ENCODE results near the gene CASTOR2.
"Not testable (repeated sequence)": the region's sequence is repeated elsewhere in the genome, so short reads cannot be mapped to it uniquely, and the experiment has no call there.

The CASTOR2 gene

GRCh38 chr7:74964511-74965119, at the start of gene CASTOR2:
Gene CASTOR2 (plus strand): TSS chr7:74964705. CDS start chr7:74964986, 281 bp downstream.
- H3K4me1 ChIP-seq (ENCODE audit: control insufficient read depth, insufficient read depth, low read length); H3K36me3 ChIP-seq (ENCODE audit: control insufficient read depth, insufficient read depth, low read length); H3K9ac ChIP-seq (ENCODE audit: low read length); H3K4me3 ChIP-seq (ENCODE audit: low read length); H3K9me3 ChIP-seq (ENCODE audit: control insufficient read depth, low read length); H3K27me3 ChIP-seq (ENCODE audit: control insufficient read depth, insufficient read depth, low read length): not testable (repeated sequence)

DNA sequence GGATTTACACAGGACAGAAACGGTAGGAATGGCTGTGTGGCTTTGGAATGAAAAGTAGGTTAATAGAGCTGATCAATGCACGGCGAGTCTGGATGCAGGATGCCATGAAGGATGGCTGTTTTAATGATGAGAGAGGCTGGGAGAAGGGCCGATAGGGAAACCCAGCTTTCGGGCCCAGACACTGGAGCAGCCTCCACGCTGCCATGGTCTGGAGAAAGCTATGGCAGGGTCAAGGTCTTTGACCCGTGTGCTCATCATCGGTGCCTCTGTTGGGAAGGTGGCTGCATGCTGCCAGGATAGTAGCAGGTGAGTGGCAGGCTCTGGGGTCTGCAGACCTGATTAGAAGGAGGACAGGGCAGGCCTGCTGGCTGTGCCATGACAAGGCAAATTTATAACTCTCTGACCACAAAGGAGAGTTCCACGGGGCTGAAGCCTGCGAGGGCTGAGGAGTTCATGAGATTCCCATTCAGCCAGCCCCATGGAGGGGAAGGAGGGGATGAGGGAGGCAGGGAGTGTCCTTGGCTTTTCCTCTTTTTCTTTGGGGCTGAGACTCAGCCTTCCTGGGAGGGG, 42.1 kb upstream of the CASTOR2 start:
- not testable (repeated sequence) for H3K36me3 ChIP-seq (ENCODE audit: control insufficient read depth, insufficient read depth, low read length); H3K27me3 ChIP-seq (ENCODE audit: control insufficient read depth, insufficient read depth, low read length); H3K4me1 ChIP-seq (ENCODE audit: control insufficient read depth, insufficient read depth, low read length); H3K9ac ChIP-seq (ENCODE audit: low read length); H3K9me3 ChIP-seq (ENCODE audit: control insufficient read depth, low read length); H3K4me3 ChIP-seq (ENCODE audit: low read length)

- not testable (repeated sequence) for H3K36me3 ChIP-seq (ENCODE audit: control insufficient read depth, insufficient read depth, low read length); H3K4me3 ChIP-seq (ENCODE audit: low read length); H3K27me3 ChIP-seq (ENCODE audit: control insufficient read depth, insufficient read depth, low read length); H3K4me1 ChIP-seq (ENCODE audit: control insufficient read depth, insufficient read depth, low read length); H3K9me3 ChIP-seq (ENCODE audit: control insufficient read depth, low read length); H3K9ac ChIP-seq (ENCODE audit: low read length)
These were observed 40.9 kb upstream of the CASTOR2 start for GRCh38 chr7:74923644-74924043.

DNA sequence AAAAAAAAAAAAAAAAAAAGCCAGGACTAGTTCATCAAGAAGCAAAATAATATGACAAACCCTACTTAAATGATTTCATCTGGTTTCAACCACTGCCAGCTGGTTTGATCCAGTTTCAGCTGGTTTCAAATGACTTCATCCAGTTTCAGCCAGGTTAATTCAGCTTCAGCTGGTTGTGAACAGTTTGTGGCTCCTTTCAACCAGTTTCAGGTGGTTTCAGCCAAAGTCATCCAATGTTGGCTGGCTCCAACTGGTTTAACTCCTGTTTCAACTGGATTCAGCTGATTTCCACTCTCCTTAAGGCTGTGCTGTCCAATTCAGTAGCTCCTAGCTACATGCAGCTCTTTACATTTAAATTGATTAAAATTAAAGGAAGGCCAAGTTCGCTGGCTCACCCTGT, 37.5 kb upstream of the CASTOR2 start:
- not testable (repeated sequence) for H3K9me3 ChIP-seq (ENCODE audit: control insufficient read depth, low read length); H3K9ac ChIP-seq (ENCODE audit: low read length); H3K27me3 ChIP-seq (ENCODE audit: control insufficient read depth, insufficient read depth, low read length); H3K36me3 ChIP-seq (ENCODE audit: control insufficient read depth, insufficient read depth, low read length); H3K4me1 ChIP-seq (ENCODE audit: control insufficient read depth, insufficient read depth, low read length); H3K4me3 ChIP-seq (ENCODE audit: low read length)

- H3K4me1 ChIP-seq (ENCODE audit: control insufficient read depth, insufficient read depth, low read length); H3K4me3 ChIP-seq (ENCODE audit: low read length); H3K36me3 ChIP-seq (ENCODE audit: control insufficient read depth, insufficient read depth, low read length); H3K27me3 ChIP-seq (ENCODE audit: control insufficient read depth, insufficient read depth, low read length); H3K9me3 ChIP-seq (ENCODE audit: control insufficient read depth, low read length); H3K9ac ChIP-seq (ENCODE audit: low read length): not testable (repeated sequence)
These were observed 32.8 kb upstream of the CASTOR2 start for GRCh38 chr7:74931563-74932328.

- H3K36me3 ChIP-seq (ENCODE audit: control insufficient read depth, insufficient read depth, low read length); H3K4me1 ChIP-seq (ENCODE audit: control insufficient read depth, insufficient read depth, low read length); H3K27me3 ChIP-seq (ENCODE audit: control insufficient read depth, insufficient read depth, low read length); H3K9me3 ChIP-seq (ENCODE audit: control insufficient read depth, low read length); H3K4me3 ChIP-seq (ENCODE audit: low read length); H3K9ac ChIP-seq (ENCODE audit: low read length): not testable (repeated sequence)
These were observed 25.1 kb upstream of the CASTOR2 start for GRCh38 chr7:74939429-74939828.

DNA sequence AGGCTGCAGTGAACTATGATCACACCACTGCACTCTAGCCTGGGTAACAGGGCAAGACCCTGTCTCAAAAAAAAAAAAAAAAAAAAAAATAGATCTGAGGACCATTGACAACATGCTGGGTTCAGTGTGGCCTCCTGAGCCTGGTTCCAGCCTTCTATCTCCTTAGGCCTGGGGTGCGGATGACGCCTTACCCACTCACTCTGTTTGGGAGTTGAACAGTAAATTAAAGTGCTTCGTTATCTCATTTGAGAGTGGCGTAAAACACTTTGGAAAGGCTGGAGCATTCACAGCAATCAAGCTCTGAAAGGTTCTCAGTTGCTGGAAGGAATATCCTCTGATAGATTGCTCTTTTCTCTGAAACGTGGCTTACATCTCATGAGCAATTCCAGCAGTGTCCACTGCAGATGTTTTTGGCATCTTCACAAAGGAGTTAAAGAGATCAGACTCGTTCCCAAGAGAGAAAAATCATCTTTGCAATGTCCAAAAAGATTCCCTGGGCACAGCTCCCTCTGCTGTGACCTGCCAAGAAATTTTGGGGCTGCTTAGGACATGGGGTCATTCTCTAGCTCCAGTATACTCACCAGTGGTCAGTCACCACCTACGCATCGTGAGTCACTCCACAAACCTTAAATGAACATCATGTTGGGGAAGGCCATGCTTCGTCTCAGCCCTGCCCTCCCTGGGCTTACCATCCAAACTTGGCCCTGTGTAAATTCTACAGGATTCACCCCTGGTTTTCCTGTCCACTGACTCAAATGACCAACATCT, 23.0 kb upstream of the CASTOR2 start:
- H3K4me1 ChIP-seq (ENCODE audit: control insufficient read depth, insufficient read depth, low read length); H3K9me3 ChIP-seq (ENCODE audit: control insufficient read depth, low read length); H3K27me3 ChIP-seq (ENCODE audit: control insufficient read depth, insufficient read depth, low read length); H3K4me3 ChIP-seq (ENCODE audit: low read length); H3K9ac ChIP-seq (ENCODE audit: low read length); H3K36me3 ChIP-seq (ENCODE audit: control insufficient read depth, insufficient read depth, low read length): not testable (repeated sequence)

GRCh38 chr7:74943923-74944322, 20.6 kb upstream of the CASTOR2 start:
- H3K9me3 ChIP-seq (ENCODE audit: control insufficient read depth, low read length); H3K4me1 ChIP-seq (ENCODE audit: control insufficient read depth, insufficient read depth, low read length); H3K36me3 ChIP-seq (ENCODE audit: control insufficient read depth, insufficient read depth, low read length); H3K27me3 ChIP-seq (ENCODE audit: control insufficient read depth, insufficient read depth, low read length); H3K4me3 ChIP-seq (ENCODE audit: low read length); H3K9ac ChIP-seq (ENCODE audit: low read length): not testable (repeated sequence)

DNA sequence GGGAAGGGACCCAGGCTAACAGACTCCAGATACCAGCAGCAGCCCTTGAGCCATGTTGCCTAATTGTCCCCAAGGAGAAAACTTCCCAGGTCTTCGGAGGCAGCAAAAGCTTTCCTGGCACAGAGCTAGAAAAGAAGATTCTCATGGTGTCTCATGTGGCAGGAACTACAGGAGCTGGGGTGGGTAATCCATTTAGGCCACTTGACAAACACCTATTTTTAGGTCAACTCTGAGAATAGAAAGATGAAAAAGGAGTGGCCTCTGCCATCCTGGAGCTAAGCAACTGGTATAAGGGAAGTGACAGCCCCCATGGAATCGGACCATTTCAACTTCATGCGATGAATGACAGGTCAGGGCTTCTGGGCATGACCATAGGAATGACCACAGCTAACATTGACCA, 16.8 kb upstream of the CASTOR2 start:
- H3K27me3 ChIP-seq (ENCODE audit: control insufficient read depth, insufficient read depth, low read length); H3K4me1 ChIP-seq (ENCODE audit: control insufficient read depth, insufficient read depth, low read length); H3K9me3 ChIP-seq (ENCODE audit: control insufficient read depth, low read length); H3K9ac ChIP-seq (ENCODE audit: low read length); H3K36me3 ChIP-seq (ENCODE audit: control insufficient read depth, insufficient read depth, low read length); H3K4me3 ChIP-seq (ENCODE audit: low read length): not testable (repeated sequence)

DNA sequence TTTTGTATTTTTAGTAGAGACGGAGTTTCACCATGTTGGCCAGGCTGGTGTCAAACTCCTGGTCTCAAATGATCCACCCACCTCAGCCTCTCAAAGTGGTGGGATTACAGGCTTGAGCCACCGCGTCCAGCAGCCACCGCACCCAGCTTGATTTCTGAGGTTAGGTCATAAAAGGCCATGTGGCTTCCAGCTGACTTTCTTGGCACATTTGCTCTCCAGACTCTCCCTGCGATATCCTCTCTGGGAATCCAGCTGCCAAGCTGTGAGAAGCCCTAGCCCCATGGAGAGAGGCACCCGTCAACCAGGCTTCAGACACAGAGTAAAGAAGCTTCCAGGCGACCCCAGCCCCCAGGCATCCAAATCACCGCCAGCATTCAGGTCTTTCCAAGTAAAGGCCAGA, 10.7 kb upstream of the CASTOR2 start:
- not testable (repeated sequence) for H3K27me3 ChIP-seq (ENCODE audit: control insufficient read depth, insufficient read depth, low read length)

DNA sequence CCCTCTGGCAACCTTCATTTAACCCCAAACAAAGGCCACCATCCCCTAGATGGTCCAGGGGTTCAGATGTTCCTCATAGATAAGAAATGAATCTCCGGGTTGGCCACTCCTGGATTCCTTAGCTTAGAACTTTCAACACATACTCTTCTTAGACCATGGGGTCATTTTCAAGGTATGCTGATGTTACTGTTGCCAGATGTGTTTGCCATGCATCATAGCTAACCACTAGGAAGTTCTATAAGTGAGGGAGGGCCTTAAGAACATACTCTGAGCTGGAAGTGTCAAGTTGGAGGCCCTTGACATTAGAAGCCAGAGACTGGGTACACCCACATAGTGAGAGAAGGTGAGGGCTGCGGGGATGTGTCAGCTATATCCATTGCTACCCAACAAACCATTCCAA, 6.2 kb upstream of the CASTOR2 start:
- H3K27me3 ChIP-seq (ENCODE audit: control insufficient read depth, insufficient read depth, low read length); H3K36me3 ChIP-seq (ENCODE audit: control insufficient read depth, insufficient read depth, low read length); H3K9me3 ChIP-seq (ENCODE audit: control insufficient read depth, low read length); H3K4me1 ChIP-seq (ENCODE audit: control insufficient read depth, insufficient read depth, low read length); H3K4me3 ChIP-seq (ENCODE audit: low read length); H3K9ac ChIP-seq (ENCODE audit: low read length): not testable (repeated sequence)

More for the DNA sequence above, 10.7 kb upstream of the CASTOR2 start:
- not testable (repeated sequence) for H3K9ac ChIP-seq (ENCODE audit: low read length); H3K4me3 ChIP-seq (ENCODE audit: low read length); H3K9me3 ChIP-seq (ENCODE audit: control insufficient read depth, low read length); H3K4me1 ChIP-seq (ENCODE audit: control insufficient read depth, insufficient read depth, low read length); H3K36me3 ChIP-seq (ENCODE audit: control insufficient read depth, insufficient read depth, low read length)

DNA sequence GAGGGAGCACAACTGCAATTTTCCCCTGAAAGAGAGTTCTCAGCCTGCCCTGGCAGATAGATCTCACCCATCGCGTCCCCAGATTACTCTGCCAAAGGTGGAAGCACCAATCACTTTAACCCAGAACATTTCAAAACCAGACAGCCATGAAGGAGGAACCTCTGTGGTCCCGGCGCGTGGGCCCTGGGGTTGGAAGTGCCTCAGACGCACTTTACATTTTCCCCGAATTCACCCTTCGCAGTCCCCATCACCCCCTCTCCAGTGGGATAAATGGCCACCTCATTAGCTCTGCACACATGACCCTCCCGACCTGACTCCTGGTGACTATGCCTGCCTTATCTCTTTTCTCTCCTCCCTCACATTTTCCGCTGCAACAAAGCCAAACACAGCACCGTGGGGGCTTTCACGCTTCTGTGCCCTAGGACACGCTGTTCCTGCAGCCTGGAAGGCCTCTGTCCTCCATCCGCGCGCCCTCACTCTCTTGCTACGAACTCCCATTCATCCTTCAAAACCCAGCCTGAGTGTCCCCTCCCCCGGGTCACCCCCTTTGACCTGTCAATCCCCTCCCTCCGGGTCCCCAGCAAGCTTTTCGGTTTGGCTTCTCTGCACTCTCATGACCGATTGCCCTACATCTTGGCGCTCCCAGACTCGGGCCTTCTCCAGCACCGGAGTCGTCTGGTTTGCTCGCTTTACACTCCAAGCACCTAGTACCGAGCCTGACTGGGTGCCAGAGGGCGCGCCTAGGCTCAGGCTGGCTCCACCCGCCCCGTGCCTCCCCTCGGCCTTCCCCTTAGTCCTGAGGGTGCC, 598 bp upstream of the CASTOR2 start:
- H3K4me3 ChIP-seq (ENCODE audit: low read length); H3K4me1 ChIP-seq (ENCODE audit: control insufficient read depth, insufficient read depth, low read length); H3K27me3 ChIP-seq (ENCODE audit: control insufficient read depth, insufficient read depth, low read length); H3K9me3 ChIP-seq (ENCODE audit: control insufficient read depth, low read length); H3K9ac ChIP-seq (ENCODE audit: low read length); H3K36me3 ChIP-seq (ENCODE audit: control insufficient read depth, insufficient read depth, low read length): not testable (repeated sequence)
